T-cell (primary cell): ENCODE results near the gene RAP2A. TPM values are rescaled to one million over a fixed set of nuclear protein-coding genes. Genes with fewer than 3 reads are reported as not detected.

Experiments used
- ATAC-seq, 4 experiments: fragments of 200-7000 bp in 3 of 4; fragments of 150-1000 bp in 1 of 4; cut with Tn5 transposase; replicated peaks in 1 of 4; 1 replicate in 3 of 4; 2 replicates in 1 of 4; pipeline ENCODE4 v1.10.0; 2021; ENCODE audit warnings: moderate library complexity in 3 of 4, mild to moderate bottlenecking in 2 of 4, moderate number of reproducible peaks in 1 of 4
- CTCF ChIA-PET, 2 donors: fragments of 300-600 bp; sonication (Branson Sonifier 250); formaldehyde crosslinking; loops; one replicate each; lab custom pipeline; 2022; ENCODE audit warnings: antibody characterized with exemption in 2 of 2; lab: Charles Lee
- POLR2A ChIA-PET, 2 donors: fragments of 300-600 bp; sonication (Branson Sonifier 250); formaldehyde crosslinking; loops; one replicate each; lab custom pipeline; 2022; ENCODE audit warnings: antibody characterized with exemption in 2 of 2; lab: Charles Lee
- DNase-seq, 35 experiments: peaks; one replicate each; pipeline versions ENCODE4 v3.0.0 to v3.0.0-alpha.2; 2013 to 2023
- H3K27ac ChIP-seq: one replicate; pipeline ENCODE4 v1.5.1; 2013; ENCODE audit warnings: low read length
- H3K27me3 ChIP-seq, 2 experiments: replicated peaks in 1 of 2; 1 replicate in 1 of 2; 2 replicates in 1 of 2; pipeline versions ENCODE4 v1.6.1 to v1.7.0; 2013; ENCODE audit warnings: low read length in 1 of 2, mixed read lengths in 1 of 2; ENCODE audit not compliant: control insufficient read depth in 2 of 2, insufficient read depth in 2 of 2; ENCODE audit errors: extremely low read depth in 1 of 2
- H3K36me3 ChIP-seq, 2 donors: 1 replicate in 1 of 2; 2 replicates in 1 of 2; pipeline versions ENCODE4 v1.6.1 to v1.7.0; 2013; ENCODE audit warnings: low read length in 1 of 2; ENCODE audit not compliant: control insufficient read depth in 2 of 2, insufficient read depth in 1 of 2; ENCODE audit errors: extremely low read depth in 1 of 2
- H3K4me1 ChIP-seq, 2 experiments: 1 replicate in 1 of 2; 2 replicates in 1 of 2; pipeline versions ENCODE4 v1.6.1 to v1.7.0; 2013; ENCODE audit warnings: low read length in 2 of 2, mixed read lengths in 1 of 2; ENCODE audit not compliant: insufficient read depth in 2 of 2, control insufficient read depth in 1 of 2; ENCODE audit errors: extremely low read depth in 1 of 2
- H3K4me3 ChIP-seq, 2 donors: 1 replicate in 1 of 2; 2 replicates in 1 of 2; pipeline versions ENCODE4 v1.5.1 to v1.7.0; 2013; ENCODE audit warnings: mild to moderate bottlenecking in 2 of 2, low read length in 1 of 2, moderate library complexity in 1 of 2; ENCODE audit not compliant: control insufficient read depth in 1 of 2; ENCODE audit errors: extremely low read depth in 1 of 2
- H3K9me3 ChIP-seq: 2 replicates; pipeline ENCODE4 v1.7.0; 2013
- H3K27ac Mint-ChIP-seq, 2 donors: one replicate each; pipeline ENCODE4 v1.8.0; 2020 to 2021; ENCODE audit warnings: mild to moderate bottlenecking in 2 of 2, mixed read lengths in 2 of 2
- H3K27me3 Mint-ChIP-seq, 2 donors: one replicate each; pipeline ENCODE4 v1.8.0; 2021 to 2022; ENCODE audit warnings: mixed read lengths in 2 of 2
- H3K36me3 Mint-ChIP-seq: one replicate; pipeline ENCODE4 v1.8.0; 2021; ENCODE audit warnings: mixed read lengths
- H3K4me1 Mint-ChIP-seq, 3 donors: one replicate each; pipeline ENCODE4 v1.8.0; 2020 to 2022; ENCODE audit warnings: mixed read lengths in 3 of 3, mild to moderate bottlenecking in 1 of 3
- H3K4me3 Mint-ChIP-seq, 3 donors: one replicate each; pipeline ENCODE4 v1.8.0; 2020 to 2022; ENCODE audit warnings: mild to moderate bottlenecking in 3 of 3, mixed read lengths in 3 of 3, moderate library complexity in 3 of 3
- H3K9me3 Mint-ChIP-seq, 3 donors: one replicate each; pipeline ENCODE4 v1.8.0; 2020 to 2022; ENCODE audit warnings: mixed read lengths in 3 of 3
- WGBS: methylation state at CpG from one replicate; pipeline ENCODE4 v1.1.5; 2013; ENCODE audit warnings: missing lambda C conversion rate; ENCODE audit not compliant: insufficient coverage; 5-methylcytosine and 5-hydroxymethylcytosine counted together
- total RNA-seq, 35 experiments: library from RNA in 6 of 35; stranded (reverse) in 6 of 35; fragments of 120-200 nt in 1 of 35; gene quantifications; one replicate each; pipeline versions ENCODE4 v1.2.1 to v1.2.4 and lab custom pipeline; 2013 to 2026

Gene RAP2A
- total RNA-seq, 5 donors from 2014 or later (not counting 1 experiment from before 2014, with no cell fraction given) = 14.0 to 25.6 (median 20.2) TPM

GRCh38 chr13:97387890-97388289, 46.1 kb upstream of the RAP2A start:
- ATAC-seq (no peak), DNase-seq (no peak)
- ChIA-PET POLR2A (interaction anchor here in 1 of 2 donors (0.5 kb wide), 1 partner anchor 10 kb away, joined by 4 read pairs; no protein-coding TSS in a partner anchor), CTCF (no interaction called here)
- Mint-ChIP-seq H3K36me3 (peaks cover 32% of the 10 kb centered on the region), H3K4me1 (peaks cover 18 to 29% (median 25%) of the 10 kb centered on the region in 3 donors), H3K27me3 (no peaks in the 10 kb centered on the region), H3K27ac (no peak overlapping the region), H3K4me3 (no peak overlapping the region), H3K9me3 (no peaks in the 10 kb centered on the region)
- WGBS = no CpG with 5 or more reads among the region's 1 CpG
- no peak overlapping the region for H3K27ac ChIP-seq
- H3K9me3 ChIP-seq = no peaks in the 10 kb centered on the region
- peaks cover 1 to 15% of the 10 kb centered on the region in 2 donors for H3K36me3 ChIP-seq
- H3K27me3 ChIP-seq = no peaks in the 10 kb centered on the region
- H3K4me1 ChIP-seq = peaks cover 6 to 9% of the 10 kb centered on the region in 2 experiments
- H3K4me3 ChIP-seq = no peak overlapping the region

- Histone ChIP-seq H3K27me3 (no peaks in the 10 kb centered on the region), H3K4me1 (peaks cover 6 to 9% of the 10 kb centered on the region in 2 experiments), H3K36me3 (peaks cover 0 to 12% of the 10 kb centered on the region in 2 donors), H3K4me3 (no peak overlapping the region), H3K9me3 (no peaks in the 10 kb centered on the region), H3K27ac (no peak overlapping the region)
- no peak for DNase-seq
- H3K4me3 Mint-ChIP-seq = no peak overlapping the region
- peaks cover 32% of the 10 kb centered on the region for H3K36me3 Mint-ChIP-seq
- ATAC-seq = no peak
- POLR2A ChIA-PET = no interaction called here
- H3K4me1 Mint-ChIP-seq = peaks cover 18 to 29% (median 25%) of the 10 kb centered on the region in 3 donors
- H3K27me3 Mint-ChIP-seq = no peaks in the 10 kb centered on the region
- no CpG with 5 or more reads among the region's 3 CpGs for WGBS
- CTCF ChIA-PET = no interaction called here
- no peak overlapping the region for H3K27ac Mint-ChIP-seq
- no peaks in the 10 kb centered on the region for H3K9me3 Mint-ChIP-seq
These were observed 45.6 kb upstream of the RAP2A start for GRCh38 chr13:97388373-97388772.

GRCh38 chr13:97390941-97391600, 42.9 kb upstream of the RAP2A start:
- CTCF ChIA-PET = no interaction called here
- no CpG with 5 or more reads among the region's 3 CpGs for WGBS
- H3K27ac ChIP-seq = no peak overlapping the region
- H3K36me3 ChIP-seq = peaks cover 0 to 9% of the 10 kb centered on the region in 2 donors
- Mint-ChIP-seq H3K4me3 (no peak overlapping the region), H3K9me3 (no peaks in the 10 kb centered on the region), H3K4me1 (peaks cover 16% of the 10 kb centered on the region in 3 donors), H3K36me3 (peaks cover 29% of the 10 kb centered on the region), H3K27me3 (no peaks in the 10 kb centered on the region), H3K27ac (no peak overlapping the region)
- H3K9me3 ChIP-seq = no peaks in the 10 kb centered on the region
- H3K4me1 ChIP-seq = peaks cover 6 to 8% of the 10 kb centered on the region in 2 experiments
- POLR2A ChIA-PET = interaction anchor here in 1 of 2 donors (0.7 kb wide), 1 partner anchor 298 kb away, joined by 3 read pairs; no protein-coding TSS in a partner anchor
- H3K4me3 ChIP-seq = no peak overlapping the region
- ATAC-seq = no peak
- H3K27me3 ChIP-seq = no peaks in the 10 kb centered on the region
- no peak for DNase-seq

GRCh38 chr13:97392020-97392419, 41.9 kb upstream of the RAP2A start:
- WGBS = no CpG with 5 or more reads among the region's 1 CpG
- no peaks in the 10 kb centered on the region for H3K9me3 Mint-ChIP-seq

GRCh38 chr13:97394542-97394941, 39.4 kb upstream of the RAP2A start:
- Histone ChIP-seq H3K36me3 (peaks cover 0 to 6% of the 10 kb centered on the region in 2 donors), H3K27me3 (no peaks in the 10 kb centered on the region), H3K9me3 (no peaks in the 10 kb centered on the region), H3K4me1 (no peaks in the 10 kb centered on the region), H3K4me3 (no peak overlapping the region), H3K27ac (no peak overlapping the region)
- Mint-ChIP-seq H3K4me1 (no peaks in the 10 kb centered on the region), H3K36me3 (peaks cover 17% of the 10 kb centered on the region), H3K4me3 (no peak overlapping the region), H3K27ac (no peak overlapping the region), H3K27me3 (no peaks in the 10 kb centered on the region), H3K9me3 (no peaks in the 10 kb centered on the region)
- ATAC-seq (no peak), DNase-seq (no peak)
- ChIA-PET CTCF (interaction anchor here in 1 of 2 donors (0.6 kb wide), 1 partner anchor 35 kb away, joined by 3 read pairs; no protein-coding TSS in a partner anchor), POLR2A (no interaction called here)

More at GRCh38 chr13:97392020-97392419, 41.9 kb upstream of the RAP2A start:
- Histone ChIP-seq H3K27me3 (no peaks in the 10 kb centered on the region), H3K4me1 (peaks cover 0 to 4% of the 10 kb centered on the region in 2 experiments), H3K4me3 (no peak overlapping the region), H3K27ac (no peak overlapping the region), H3K36me3 (peaks cover 0 to 9% of the 10 kb centered on the region in 2 donors), H3K9me3 (no peaks in the 10 kb centered on the region)
- peaks cover 6 to 7% (median 6%) of the 10 kb centered on the region in 3 donors for H3K4me1 Mint-ChIP-seq
- ATAC-seq (no peak), DNase-seq (no peak)
- POLR2A ChIA-PET = interaction anchor here in 1 of 2 donors (0.6 kb wide), 1 partner anchor 272 kb away, joined by 3 read pairs; no protein-coding TSS in a partner anchor
- no peaks in the 10 kb centered on the region for H3K27me3 Mint-ChIP-seq
- peaks cover 23% of the 10 kb centered on the region for H3K36me3 Mint-ChIP-seq
- H3K27ac Mint-ChIP-seq = no peak overlapping the region
- CTCF ChIA-PET = no interaction called here
- H3K4me3 Mint-ChIP-seq = no peak overlapping the region

GRCh38 chr13:97395447-97396136, 38.4 kb upstream of the RAP2A start:
- ChIA-PET CTCF (interaction anchor here in 1 of 2 donors (1.0 kb wide), 1 partner anchor 36 kb away, joined by 3 read pairs; no protein-coding TSS in a partner anchor), POLR2A (no interaction called here)
- no peak overlapping the region for H3K4me3 ChIP-seq
- no peak overlapping the region for H3K27ac ChIP-seq
- H3K9me3 ChIP-seq = no peaks in the 10 kb centered on the region
- no peak for ATAC-seq
- no peaks in the 10 kb centered on the region for H3K27me3 Mint-ChIP-seq
- H3K4me1 ChIP-seq = no peaks in the 10 kb centered on the region
- no peak overlapping the region for H3K27ac Mint-ChIP-seq
- H3K27me3 ChIP-seq = no peaks in the 10 kb centered on the region
- peaks cover 0 to 6% of the 10 kb centered on the region in 2 donors for H3K36me3 ChIP-seq
- peaks cover 0 to 3% (median 0%) of the 10 kb centered on the region in 3 donors for H3K9me3 Mint-ChIP-seq
- no peak for DNase-seq
- no peaks in the 10 kb centered on the region for H3K4me1 Mint-ChIP-seq
- H3K36me3 Mint-ChIP-seq = peaks cover 17% of the 10 kb centered on the region
- H3K4me3 Mint-ChIP-seq = no peak overlapping the region
- WGBS = 100% methylated on average over 1 of the region's 4 CpGs
